CD8-positive, alpha-beta memory T cell (primary cell): ENCODE data around the gene KCNQ5. TPM values are rescaled to one million over a fixed set of nuclear protein-coding genes. Genes with fewer than 3 reads are reported as not detected.

Experiments
- CTCF ChIA-PET: fragments of 350-600 bp; sonication (Branson Sonifier 250); formaldehyde crosslinking; loops from one replicate; lab custom pipeline; 2021; ENCODE audit warnings: antibody characterized with exemption; lab: Charles Lee
- POLR2A ChIA-PET: fragments of 350-600 bp; sonication (Branson Sonifier 250); formaldehyde crosslinking; loops from one replicate; lab custom pipeline; 2021; ENCODE audit warnings: antibody characterized with exemption; lab: Charles Lee
- DNase-seq, 5 donors: peaks; one replicate each; pipeline versions ENCODE4 v3.0.0 to v3.0.0-alpha.2; 2020 to 2022; ENCODE audit warnings: mixed read lengths in 1 of 5
- H3K27ac ChIP-seq: one replicate; pipeline ENCODE4 v1.7.0; 2013; ENCODE audit warnings: low read depth, mild to moderate bottlenecking, low read length, moderate library complexity
- H3K27me3 ChIP-seq: 2 replicates; pipeline ENCODE4 v1.7.0; 2013; ENCODE audit warnings: low read length, mild to moderate bottlenecking; ENCODE audit not compliant: insufficient read depth, poor library complexity, severe bottlenecking
- H3K36me3 ChIP-seq: 2 replicates; pipeline ENCODE4 v1.7.0; 2013; ENCODE audit warnings: mild to moderate bottlenecking, low read length, moderate library complexity; ENCODE audit not compliant: insufficient read depth
- H3K4me1 ChIP-seq: 2 replicates; pipeline ENCODE4 v1.7.0; 2013; ENCODE audit warnings: mild to moderate bottlenecking, low read length, moderate library complexity; ENCODE audit not compliant: insufficient read depth
- H3K4me3 ChIP-seq: 2 replicates; pipeline ENCODE4 v1.7.0; 2013; ENCODE audit warnings: mild to moderate bottlenecking, low read length
- H3K9me3 ChIP-seq: 2 replicates; pipeline ENCODE4 v1.7.0; 2013; ENCODE audit warnings: mild to moderate bottlenecking, low read length
- H3K27ac Mint-ChIP-seq, 8 donors: one replicate each; pipeline ENCODE4 v1.8.0; 2020 to 2021; ENCODE audit warnings: mixed read lengths in 8 of 8, mild to moderate bottlenecking in 6 of 8, inconsistent platforms in 3 of 8, moderate library complexity in 3 of 8
- H3K27me3 Mint-ChIP-seq, 2 donors: one replicate each; pipeline ENCODE4 v1.8.0; 2020 to 2021; ENCODE audit warnings: mixed read lengths in 2 of 2, mild to moderate bottlenecking in 1 of 2, moderate library complexity in 1 of 2
- H3K36me3 Mint-ChIP-seq, 3 donors: one replicate each; pipeline ENCODE4 v1.8.0; 2020 to 2021; ENCODE audit warnings: mixed read lengths in 3 of 3, inconsistent platforms in 1 of 3, mild to moderate bottlenecking in 1 of 3
- H3K4me1 Mint-ChIP-seq, 3 donors: one replicate each; pipeline ENCODE4 v1.8.0; 2020 to 2021; ENCODE audit warnings: mixed read lengths in 3 of 3, inconsistent platforms in 1 of 3, mild to moderate bottlenecking in 1 of 3
- H3K4me3 Mint-ChIP-seq, 7 donors: one replicate each; pipeline ENCODE4 v1.8.0; 2020 to 2021; ENCODE audit warnings: mixed read lengths in 7 of 7, mild to moderate bottlenecking in 6 of 7, moderate library complexity in 4 of 7, inconsistent platforms in 2 of 7
- H3K9me3 Mint-ChIP-seq, 5 donors: one replicate each; pipeline ENCODE4 v1.8.0; 2020 to 2022; ENCODE audit warnings: mixed read lengths in 5 of 5, mild to moderate bottlenecking in 3 of 5, moderate library complexity in 2 of 5, inconsistent platforms in 1 of 5
- polyA plus RNA-seq: library from polyadenylated mRNA; unstranded; fragments of 300-500 nt; fragmentation: Illumina TruSeq; gene quantifications from one replicate; pipeline ENCODE4 v1.2.3, GENCODE V29; 2021
- total RNA-seq, 2 experiments: library from RNA; stranded (reverse); gene quantifications; one replicate each; pipeline ENCODE4 v1.2.3, GENCODE V29; 2021

Gene KCNQ5
- total and polyA plus RNA-seq, 3 experiments from 2014 or later = 0.85 to 8.5 (median 7.9) TPM

DNA sequence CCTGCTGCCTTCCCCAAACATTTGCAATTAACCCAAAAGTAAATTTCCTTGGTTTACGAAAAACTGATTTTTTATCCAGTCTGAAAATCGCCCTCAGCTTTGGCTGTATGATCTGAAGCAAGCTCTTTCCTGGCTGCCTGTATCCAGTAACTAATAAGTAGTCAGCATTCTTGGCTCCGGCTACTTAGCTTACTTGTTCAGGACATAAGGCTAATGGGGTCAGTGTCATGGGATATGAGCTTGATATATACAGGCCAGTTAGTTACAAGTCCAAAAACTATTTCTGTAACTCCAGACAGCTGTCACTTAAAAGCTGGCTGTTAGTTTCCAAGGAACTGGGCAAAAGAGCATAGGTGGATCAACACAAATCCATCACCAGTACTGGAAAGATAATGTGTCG, 547.2 kb downstream of the KCNQ5 start:
- Histone ChIP-seq H3K4me3 (no peak overlapping the region), H3K27ac (no peak overlapping the region), H3K4me1 (no peaks in the 10 kb centered on the region), H3K9me3 (no peaks in the 10 kb centered on the region), H3K36me3 (no peaks in the 10 kb centered on the region), H3K27me3 (no peaks in the 10 kb centered on the region)
- no peaks in the 10 kb centered on the region for H3K9me3 Mint-ChIP-seq
- H3K4me3 Mint-ChIP-seq = no peak overlapping the region
- ChIA-PET POLR2A (no interaction called here), CTCF (no interaction called here)
- H3K36me3 Mint-ChIP-seq = no peaks in the 10 kb centered on the region
- no peaks in the 10 kb centered on the region for H3K4me1 Mint-ChIP-seq
- H3K27ac Mint-ChIP-seq = no peak overlapping the region
- DNase-seq = no peak
- no peaks in the 10 kb centered on the region for H3K27me3 Mint-ChIP-seq

GRCh38 chr6:73169633-73170032, 547.8 kb downstream of the KCNQ5 start:
- H3K4me1 Mint-ChIP-seq = no peaks in the 10 kb centered on the region
- no peaks in the 10 kb centered on the region for H3K9me3 Mint-ChIP-seq
- H3K4me3 Mint-ChIP-seq = no peak overlapping the region
- Histone ChIP-seq H3K27me3 (no peaks in the 10 kb centered on the region), H3K9me3 (no peaks in the 10 kb centered on the region), H3K27ac (no peak overlapping the region), H3K4me3 (no peak overlapping the region), H3K36me3 (no peaks in the 10 kb centered on the region), H3K4me1 (no peaks in the 10 kb centered on the region)
- no peak for DNase-seq
- H3K27ac Mint-ChIP-seq = no peak overlapping the region
- POLR2A ChIA-PET = no interaction called here
- no peaks in the 10 kb centered on the region for H3K27me3 Mint-ChIP-seq
- no peaks in the 10 kb centered on the region for H3K36me3 Mint-ChIP-seq
- CTCF ChIA-PET = no interaction called here

DNA sequence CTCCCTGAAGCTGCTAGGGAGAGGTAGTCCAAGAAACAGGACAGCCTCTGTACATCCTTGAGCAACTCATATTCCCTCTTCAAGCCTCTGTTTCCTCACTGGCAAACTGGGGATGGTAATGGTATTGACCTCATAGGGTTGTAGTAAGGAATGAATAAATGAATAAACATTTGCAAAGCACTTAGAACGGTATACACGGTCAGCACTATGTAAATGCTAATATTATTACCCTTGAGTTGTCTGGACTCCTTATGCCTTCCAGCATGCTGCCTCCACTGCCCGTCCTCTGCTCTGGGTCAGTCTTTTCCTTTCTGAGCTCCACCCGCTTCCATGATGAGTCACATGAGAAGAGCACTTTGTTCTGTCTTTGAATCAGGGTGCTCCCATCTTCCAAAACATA, 552.8 kb downstream of the KCNQ5 start:
- H3K4me3 ChIP-seq = no peak overlapping the region
- POLR2A ChIA-PET = no interaction called here
- H3K4me1 ChIP-seq = no peaks in the 10 kb centered on the region
- Mint-ChIP-seq H3K9me3 (no peaks in the 10 kb centered on the region), H3K4me1 (no peaks in the 10 kb centered on the region), H3K36me3 (no peaks in the 10 kb centered on the region), H3K4me3 (no peak overlapping the region), H3K27me3 (peaks cover 0 to 3% of the 10 kb centered on the region in 2 donors), H3K27ac (no peak overlapping the region)
- no peaks in the 10 kb centered on the region for H3K36me3 ChIP-seq
- H3K9me3 ChIP-seq = no peaks in the 10 kb centered on the region
- DNase-seq = no peak
- CTCF ChIA-PET = interaction anchor here (1.1 kb wide), 1 partner anchor 152 kb away, joined by 3 read pairs; no protein-coding TSS in a partner anchor
- no peaks in the 10 kb centered on the region for H3K27me3 ChIP-seq
- H3K27ac ChIP-seq = no peak overlapping the region

DNA sequence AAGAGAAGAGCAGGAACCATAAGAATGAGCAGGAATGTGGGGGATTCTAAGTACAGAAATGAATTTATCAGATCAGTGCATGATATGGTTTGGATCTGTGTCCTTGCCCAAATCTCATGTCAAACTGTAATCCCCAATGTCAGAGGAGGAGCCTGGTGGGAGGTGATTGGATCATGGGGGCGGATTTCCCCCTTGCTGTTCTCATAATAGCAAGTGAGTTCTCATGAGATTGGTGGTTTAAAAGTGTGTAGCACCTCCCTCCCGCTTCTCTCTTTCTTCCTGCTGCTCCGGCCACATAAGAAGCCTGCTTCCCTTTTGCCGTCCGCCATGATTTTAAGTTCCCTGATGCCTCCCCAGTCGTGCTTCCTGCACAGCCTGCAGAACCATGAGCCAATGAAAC, 554.2 kb downstream of the KCNQ5 start:
- no peaks in the 10 kb centered on the region for H3K9me3 Mint-ChIP-seq
- H3K4me1 Mint-ChIP-seq = peaks cover 4 to 5% (median 4%) of the 10 kb centered on the region in 3 donors
- H3K27me3 Mint-ChIP-seq = peaks cover 0 to 3% of the 10 kb centered on the region in 2 donors
- Histone ChIP-seq H3K4me3 (no peak overlapping the region), H3K27me3 (no peaks in the 10 kb centered on the region), H3K36me3 (no peaks in the 10 kb centered on the region), H3K4me1 (no peaks in the 10 kb centered on the region), H3K9me3 (no peaks in the 10 kb centered on the region), H3K27ac (no peak overlapping the region)
- CTCF ChIA-PET = no interaction called here
- no peak overlapping the region for H3K27ac Mint-ChIP-seq
- no peak overlapping the region for H3K4me3 Mint-ChIP-seq
- no peak for DNase-seq
- POLR2A ChIA-PET = no interaction called here
- H3K36me3 Mint-ChIP-seq = no peaks in the 10 kb centered on the region

DNA sequence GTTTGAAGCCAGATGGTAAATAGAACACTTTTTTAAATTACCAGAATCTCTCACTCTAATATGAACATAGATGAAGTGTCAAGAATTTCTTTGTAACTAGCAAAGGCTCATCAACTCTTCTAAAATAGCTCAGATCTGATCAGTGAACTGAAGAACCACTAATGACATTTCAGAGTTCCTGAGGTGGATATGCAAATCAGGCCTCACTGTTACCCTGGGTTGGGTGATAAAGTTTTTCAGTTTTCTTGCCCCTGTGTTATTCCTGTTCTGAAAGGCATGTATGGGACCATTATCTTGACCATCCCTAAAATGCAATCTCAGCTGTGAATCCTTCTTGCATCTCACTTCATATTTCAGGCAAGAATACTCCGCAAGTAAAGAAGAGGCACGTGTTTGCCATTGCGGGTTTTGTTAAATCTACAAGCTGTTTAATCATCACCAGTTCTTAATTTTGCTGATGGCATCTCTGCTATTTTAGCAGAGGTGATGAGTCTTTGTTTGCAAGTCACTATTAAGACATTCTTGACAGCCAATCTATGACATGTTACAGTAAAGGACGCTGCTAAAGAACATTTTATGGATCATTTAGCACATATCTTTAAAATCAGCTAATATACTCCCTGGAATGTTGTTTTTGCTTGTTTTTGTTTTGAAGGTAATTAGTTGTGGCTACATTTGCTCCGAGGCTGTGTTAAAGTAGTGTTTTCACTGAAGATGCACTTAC, 555.5 kb downstream of the KCNQ5 start:
- H3K9me3 ChIP-seq = no peaks in the 10 kb centered on the region
- ChIA-PET POLR2A (no interaction called here), CTCF (no interaction called here)
- H3K27ac ChIP-seq = no peak overlapping the region
- Mint-ChIP-seq H3K27ac (no peak overlapping the region), H3K4me3 (no peak overlapping the region), H3K27me3 (peaks cover 0 to 3% of the 10 kb centered on the region in 2 donors), H3K36me3 (no peaks in the 10 kb centered on the region), H3K4me1 (peaks cover 4 to 6% (median 4%) of the 10 kb centered on the region in 3 donors), H3K9me3 (no peaks in the 10 kb centered on the region)
- no peaks in the 10 kb centered on the region for H3K36me3 ChIP-seq
- H3K4me1 ChIP-seq = no peaks in the 10 kb centered on the region
- DNase-seq = no peak
- H3K27me3 ChIP-seq = no peaks in the 10 kb centered on the region
- no peak overlapping the region for H3K4me3 ChIP-seq

DNA sequence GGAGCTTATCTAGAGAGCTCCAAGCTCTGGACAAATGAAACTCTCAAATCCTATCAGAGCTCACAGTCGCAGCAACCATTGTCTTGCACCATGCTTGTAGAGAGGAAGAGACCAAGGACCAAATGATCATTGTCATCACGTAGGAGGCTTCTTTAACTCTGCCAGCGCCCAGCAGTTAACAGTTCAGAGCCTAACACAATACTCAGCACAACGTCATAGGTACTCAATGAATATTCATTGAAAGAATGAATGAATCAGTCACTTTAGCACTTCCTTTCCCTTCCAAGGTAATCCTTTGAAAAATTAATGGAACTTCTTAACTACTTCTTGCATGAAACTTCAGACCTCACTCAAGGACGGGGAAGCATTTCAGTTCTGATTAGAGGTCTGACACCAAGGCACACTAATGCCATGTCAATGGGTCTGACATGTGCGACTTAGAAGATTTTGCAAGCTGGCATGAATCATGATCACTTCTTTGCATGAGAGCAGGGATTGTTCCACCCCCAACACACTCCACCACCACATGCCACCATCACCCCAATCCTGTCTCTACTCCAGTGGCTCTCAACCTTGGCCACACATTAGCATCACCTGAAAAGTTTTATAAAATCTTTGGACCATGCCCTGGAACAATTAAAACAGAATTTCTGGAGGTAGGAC, 558.3 kb downstream of the KCNQ5 start:
- ChIA-PET CTCF (interaction anchor here (1.4 kb wide), 1 partner anchor 564 kb away, joined by 5 read pairs; no protein-coding TSS in a partner anchor), POLR2A (no interaction called here)
- Histone ChIP-seq H3K4me1 (no peaks in the 10 kb centered on the region), H3K27me3 (no peaks in the 10 kb centered on the region), H3K9me3 (no peaks in the 10 kb centered on the region), H3K4me3 (no peak overlapping the region), H3K27ac (no peak overlapping the region), H3K36me3 (no peaks in the 10 kb centered on the region)
- Mint-ChIP-seq H3K4me3 (no peak overlapping the region), H3K36me3 (no peaks in the 10 kb centered on the region), H3K27me3 (peaks cover 0 to 3% of the 10 kb centered on the region in 2 donors), H3K27ac (no peak overlapping the region), H3K9me3 (no peaks in the 10 kb centered on the region), H3K4me1 (peaks cover 4 to 6% (median 4%) of the 10 kb centered on the region in 3 donors)
- DNase-seq = no peak

DNA sequence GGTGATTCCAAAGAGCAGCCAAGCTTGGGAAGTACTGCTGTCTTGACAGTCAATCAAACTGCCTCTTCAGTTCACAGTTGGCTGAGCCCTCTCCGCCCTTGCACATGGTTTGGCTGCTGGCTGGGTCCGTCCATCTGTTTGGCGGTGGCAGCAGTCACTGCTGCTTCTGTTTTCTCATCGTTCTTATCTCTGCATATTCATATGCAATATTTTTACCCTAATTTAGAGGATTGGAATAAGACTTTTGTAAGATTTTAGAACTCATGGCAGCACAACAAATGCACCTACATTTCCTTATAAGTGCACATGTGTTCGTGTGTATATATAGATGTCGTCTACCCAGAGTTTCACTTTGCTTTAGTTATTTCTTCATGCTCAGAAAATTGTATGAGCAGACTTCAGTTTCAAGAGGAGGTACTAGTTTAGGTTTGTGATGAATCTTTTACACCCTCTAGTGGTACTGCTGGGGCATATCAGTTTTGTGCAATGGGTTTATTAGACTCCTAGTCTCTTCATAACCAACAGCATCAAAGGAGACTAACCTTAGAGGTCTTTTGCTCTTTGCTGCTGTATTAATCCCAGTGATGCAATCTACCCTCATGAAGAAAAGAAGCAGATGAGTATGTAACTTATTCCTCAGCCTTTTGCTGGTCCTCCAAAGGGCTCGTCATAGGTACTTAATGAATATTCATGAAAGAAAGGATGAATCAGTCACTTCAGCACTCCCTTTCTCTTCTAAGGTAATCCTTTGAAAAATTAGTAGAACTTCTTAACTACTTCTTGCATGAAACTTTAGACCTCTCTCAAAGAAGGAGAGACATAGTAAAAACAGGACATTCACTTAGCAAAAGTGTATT, 559.1 kb downstream of the KCNQ5 start:
- no peaks in the 10 kb centered on the region for H3K9me3 ChIP-seq
- H3K27me3 ChIP-seq = no peaks in the 10 kb centered on the region
- H3K4me3 ChIP-seq = no peak overlapping the region
- H3K9me3 Mint-ChIP-seq = no peaks in the 10 kb centered on the region
- ChIA-PET CTCF (interaction anchor here (1.4 kb wide), 1 partner anchor 565 kb away, joined by 5 read pairs; no protein-coding TSS in a partner anchor), POLR2A (no interaction called here)
- no peak overlapping the region for H3K27ac ChIP-seq
- peak overlapping the region in 2 of 8 donors; percentile 4 to 14 for H3K27ac Mint-ChIP-seq
- H3K36me3 Mint-ChIP-seq = no peaks in the 10 kb centered on the region
- H3K4me1 Mint-ChIP-seq = peaks cover 4 to 6% (median 4%) of the 10 kb centered on the region in 3 donors
- H3K4me1 ChIP-seq = no peaks in the 10 kb centered on the region
- peaks cover 0 to 3% of the 10 kb centered on the region in 2 donors for H3K27me3 Mint-ChIP-seq
- H3K36me3 ChIP-seq = no peaks in the 10 kb centered on the region
- peak in 2 of 5 donors; percentile 31 to 38 for DNase-seq
- H3K4me3 Mint-ChIP-seq = peak overlapping the region in 4 of 7 donors; percentile 35 to 61 (median 56)
